K562 (cell line): Measurements from ENCODE around the gene ZDHHC1. TPM values are rescaled to one million over a fixed set of nuclear protein-coding genes. Genes with fewer than 3 reads are reported as not detected.

Experiments used
- ATAC-seq: fragments of 200-7000 bp; cut with Tn5 transposase; 3 replicates; pipeline ENCODE4 v1.9.1; 2020; ENCODE audit warnings: moderate library complexity
- BruUV-seq: library from RNA; stranded (reverse); fragments of 400-500 nt; replicated peaks from 2 replicates; lab custom pipeline; 2021; lab: Mats Ljungman, UMichigan
- CTCF ChIA-PET: fragments of 300-600 bp; formaldehyde crosslinking; extraction: SDS; loops from one replicate; lab custom pipeline; 2021; ENCODE audit warnings: low intra/inter-chr PET ratio; lab: Yijun Ruan, JAX
- POLR2A ChIA-PET: fragments of 300-600, 350-650 bp; sonication (Branson Sonifier 250); formaldehyde crosslinking; extraction: SDS; loops from one replicate; lab custom pipeline; 2021; ENCODE audit warnings: antibody characterized with exemption, inconsistent platforms; lab: Yijun Ruan, JAX
- DNase-seq, 4 experiments: peaks; one replicate each; pipeline versions ENCODE4 v3.0.0 to v3.0.0-alpha.2; 2011 to 2018; ENCODE audit warnings: low spot score in 3 of 4, mixed read lengths in 3 of 4; ENCODE audit errors: extremely low read depth in 1 of 4
- FAIRE-seq: peaks from 2 replicates; lab custom pipeline; 2011; peaks lifted over from hg19 to GRCh38; lab: Jason Lieb, UNC
- H2AFZ ChIP-seq: 2 replicates; pipeline ENCODE4 v1.6.0; 2011; ENCODE audit warnings: low read depth, low read length, control low read depth, inconsistent platforms
- H3K27ac ChIP-seq: fragments of 200-600 bp; 3 replicates; pipeline ENCODE4 v1.8.0; 2011; ENCODE audit warnings: low read depth, mild to moderate bottlenecking, control low read depth, inconsistent platforms, low read length, moderate library complexity, mixed read lengths; ENCODE audit errors: extremely low read depth
- H3K27me3 ChIP-seq, 2 experiments: fragments of 300-600 bp in 1 of 2; 2 replicates in 1 of 2; 3 replicates in 1 of 2; pipeline versions ENCODE4 v1.6.0 to v1.8.0; 2011; ENCODE audit warnings: inconsistent platforms in 2 of 2, low read length in 2 of 2, mild to moderate bottlenecking in 1 of 2, mixed read lengths in 1 of 2, moderate library complexity in 1 of 2; ENCODE audit not compliant: control insufficient read depth in 2 of 2, insufficient read depth in 2 of 2
- H3K36me3 ChIP-seq: fragments of 300-600 bp; 3 replicates; pipeline ENCODE4 v1.8.0; 2011; ENCODE audit warnings: mild to moderate bottlenecking, low read length, inconsistent platforms; ENCODE audit not compliant: control insufficient read depth, insufficient read depth
- H3K4me1 ChIP-seq, 2 experiments: fragments of 200-600 bp in 1 of 2; replicated peaks in 1 of 2; 2 replicates in 1 of 2; 3 replicates in 1 of 2; pipeline versions ENCODE4 v1.5.1 to v1.8.0; 2011; ENCODE audit warnings: inconsistent platforms in 2 of 2, low read length in 2 of 2, mild to moderate bottlenecking in 1 of 2, mixed read lengths in 1 of 2, moderate library complexity in 1 of 2; ENCODE audit not compliant: control insufficient read depth in 2 of 2, insufficient read depth in 2 of 2
- H3K4me2 ChIP-seq: 2 replicates; pipeline ENCODE4 v1.6.1; 2011; ENCODE audit warnings: low read length, control low read depth, inconsistent platforms, mixed read lengths; ENCODE audit not compliant: insufficient read depth
- H3K4me3 ChIP-seq: fragments of 200-600 bp; sonication (generic), shearing (Covaris generic); 2 replicates; pipeline ENCODE4 v1.5.1; 2016; ENCODE audit warnings: control low read depth, inconsistent platforms
- H3K79me2 ChIP-seq: fragments of 200-600 bp; 3 replicates; pipeline ENCODE4 v1.8.0; 2011; ENCODE audit warnings: low read length, inconsistent platforms; ENCODE audit not compliant: control insufficient read depth, insufficient read depth
- H3K9ac ChIP-seq, 2 experiments: 2 replicates each; pipeline versions ENCODE4 v1.6.0 to v1.6.1; 2011; ENCODE audit warnings: low read depth in 2 of 2, low read length in 2 of 2, control low read depth in 1 of 2, inconsistent platforms in 1 of 2, mild to moderate bottlenecking in 1 of 2, mixed read lengths in 1 of 2; ENCODE audit not compliant: insufficient read depth in 1 of 2
- H3K9me1 ChIP-seq: one replicate; pipeline ENCODE4 v1.6.0; 2011; ENCODE audit warnings: inconsistent platforms, mild to moderate bottlenecking, low read length, moderate library complexity; ENCODE audit not compliant: control insufficient read depth, insufficient read depth
- H3K9me3 ChIP-seq: replicated peaks from 2 replicates; pipeline ENCODE4 v1.5.1; 2011; ENCODE audit warnings: low read depth, low read length, inconsistent platforms; ENCODE audit not compliant: control insufficient read depth, insufficient read depth
- H4K20me1 ChIP-seq: replicated peaks from 2 replicates; pipeline ENCODE4 v1.6.1; 2011; ENCODE audit warnings: low read length, inconsistent platforms, mixed read lengths; ENCODE audit not compliant: control insufficient read depth, insufficient read depth
- MTA3 ChIP-seq: fragments of 450-650 bp; formaldehyde crosslinking; IDR thresholded peaks from 2 replicates; pipeline ENCODE4 v1.6.1; 2017; ENCODE audit warnings: mild to moderate bottlenecking, borderline replicate concordance
- NFIX ChIP-seq: fragments of 250-450 bp; sonication (Bioruptor Pico); IDR thresholded peaks from 2 replicates; pipeline ENCODE4 v1.4.0; 2020; ENCODE audit warnings: low read depth, mild to moderate bottlenecking, moderate library complexity
- PPARD ChIP-seq: fragments of 250-450 bp; sonication (Bioruptor Pico); IDR thresholded peaks from 2 replicates; pipeline ENCODE4 v1.8.0; 2022; ENCODE audit warnings: inconsistent platforms, mild to moderate bottlenecking, moderate library complexity
- SAP30 ChIP-seq: fragments of 200-600 bp; sonication (generic); IDR thresholded peaks from 2 replicates; pipeline ENCODE4 v1.6.1; 2012; ENCODE audit warnings: borderline replicate concordance, low read depth, mild to moderate bottlenecking, moderate library complexity, low read length, control low read depth, inconsistent platforms; ENCODE audit not compliant: insufficient read depth, poor library complexity, severe bottlenecking
- SRF ChIP-seq, 2 experiments: fragments of 250-450, 450-650 bp in 1 of 2; sonication (Bioruptor Pico) in 1 of 2; sonication (generic) in 1 of 2; formaldehyde crosslinking; IDR thresholded peaks; 2 replicates each; pipeline versions ENCODE4 v1.5.0 to v1.5.1; 2020 to 2022; ENCODE audit warnings: mild to moderate bottlenecking in 1 of 2, missing genetic modification reagents in 1 of 2
- SRSF1 ChIP-seq: fragments of 200-400 bp; formaldehyde crosslinking; IDR thresholded peaks from 2 replicates; pipeline ENCODE4 v1.6.1; 2017; ENCODE audit warnings: mild to moderate bottlenecking, low read depth, low read length, moderate library complexity
- ZNF324 ChIP-seq: fragments of 250-450 bp; sonication (Bioruptor Pico); IDR thresholded peaks from 2 replicates; pipeline ENCODE4 v1.4.0; 2020; ENCODE audit warnings: mild to moderate bottlenecking
- WGBS: fragments of 100-300 bp; shearing (Covaris generic); methylation state at CpG from one replicate; pipeline ENCODE4 v1.1.6; 2016; ENCODE audit warnings: low coverage, mixed read lengths; ENCODE audit not compliant: insufficient coverage; ENCODE audit errors: missing lambda C conversion rate; 5-methylcytosine and 5-hydroxymethylcytosine counted together
- in situ Hi-C: fragments of 300-500 bp; cut with MboI; formaldehyde crosslinking; loops from 4 replicates; pipeline ENCODE4 v1.15.0; 2018; ENCODE audit warnings: inconsistent platforms, mixed read lengths
- intact Hi-C: fragments of 100-400 bp; cut with micrococcal nuclease; formaldehyde crosslinking; loops from 2 replicates; pipeline ENCODE4 v1.14.2; 2022
- polyA plus RNA-seq, 8 experiments: library from polyadenylated mRNA; depleted of rRNA in 4 of 8; stranded (reverse) in 5 of 8; unstranded in 3 of 8; fragments of >200 nt; fragmentation: Nextera tagmentation in 2 of 8; fragmentation: Illumina TruSeq in 1 of 8; extraction: Ambion mirVana in 2 of 8; extraction: Trizol in 1 of 8; gene quantifications; 2 replicates each; pipeline versions ENCODE4 v1.2.1 to v1.2.3, GENCODE V29; 2011 to 2014; ENCODE audit warnings: inconsistent platforms in 1 of 8, missing spikeins in 1 of 8
- total RNA-seq, 7 experiments: library from RNA; depleted of rRNA in 6 of 7; stranded (reverse); fragments of >200 nt in 6 of 7; fragmentation: Illumina TruSeq in 2 of 7; extraction: Trizol in 2 of 7; gene quantifications; 2 replicates each; pipeline versions ENCODE4 v1.2.1 to v1.2.3, GENCODE V29; 2011 to 2021; ENCODE audit warnings: low replicate concordance in 1 of 7
- TF ChIP-seq, protein P1 (sequence below): fragments of 450-650 bp; formaldehyde crosslinking; IDR thresholded peaks from 2 replicates; pipeline ENCODE4 v1.4.0; 2020; ENCODE audit warnings: mild to moderate bottlenecking, moderate library complexity
- TF ChIP-seq, protein P2 (sequence below): sonication (generic); formaldehyde crosslinking; IDR thresholded peaks from 2 replicates; pipeline ENCODE4 v1.8.1; 2022; ENCODE audit warnings: missing genetic modification reagents
- TF ChIP-seq, protein P3 (sequence below): fragments of 250-450 bp; sonication (Bioruptor Pico); IDR thresholded peaks from 2 replicates; pipeline ENCODE4 v1.9.0; 2021; ENCODE audit warnings: mild to moderate bottlenecking
- TF ChIP-seq, protein P4 (sequence below), 2 experiments: fragments of 450-650 bp in 1 of 2; IDR thresholded peaks; 2 replicates each; pipeline ENCODE4 v1.6.1; 2011 to 2017; ENCODE audit warnings: low read depth in 2 of 2, antibody characterized with exemption in 1 of 2, borderline replicate concordance in 1 of 2, low read length in 1 of 2, mild to moderate bottlenecking in 1 of 2, mixed read lengths in 1 of 2; ENCODE audit not compliant: control insufficient read depth in 1 of 2
- TF ChIP-seq, protein P5 (sequence below): IDR thresholded peaks from 2 replicates; pipeline ENCODE4 v1.6.1; 2011; ENCODE audit warnings: borderline replicate concordance, low read depth, mild to moderate bottlenecking, moderate library complexity, low read length; ENCODE audit not compliant: insufficient read depth, poor library complexity, severe bottlenecking

ZDHHC1 gene
- total and polyA plus RNA-seq, 9 of the 15 experiments (the other 6 are each of a cell fraction or from before 2014, with no cell fraction given): 0.06 to 0.77 (median 0.25) TPM; not detected in 4

DNA sequence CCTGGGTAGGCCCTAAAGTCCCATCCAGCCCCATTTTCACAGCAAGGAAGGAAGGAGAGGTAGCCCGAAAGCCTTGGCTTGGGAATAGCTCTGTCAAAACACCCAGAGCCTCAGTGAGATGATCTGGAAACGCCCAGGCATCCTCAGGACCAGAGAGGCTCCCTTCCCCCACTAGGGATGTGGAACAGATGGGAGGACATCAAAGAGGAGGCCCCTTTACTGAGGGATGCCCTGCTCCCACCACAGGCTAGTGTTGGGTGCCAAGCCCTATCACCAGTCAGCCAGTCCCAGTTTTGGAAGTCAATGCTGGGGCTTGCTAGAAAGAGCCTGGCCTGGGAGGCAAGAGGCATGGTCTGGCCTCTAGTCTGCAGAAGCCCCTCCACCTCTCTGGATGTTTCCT, 27.7 kb downstream of the ZDHHC1 start:
- no peak for FAIRE-seq
- TF ChIP-seq SRF (CRISPR knock-in tag; IDR thresholded peaks at IDR 0.05): no peak
- TF ChIP-seq, protein P1, sequence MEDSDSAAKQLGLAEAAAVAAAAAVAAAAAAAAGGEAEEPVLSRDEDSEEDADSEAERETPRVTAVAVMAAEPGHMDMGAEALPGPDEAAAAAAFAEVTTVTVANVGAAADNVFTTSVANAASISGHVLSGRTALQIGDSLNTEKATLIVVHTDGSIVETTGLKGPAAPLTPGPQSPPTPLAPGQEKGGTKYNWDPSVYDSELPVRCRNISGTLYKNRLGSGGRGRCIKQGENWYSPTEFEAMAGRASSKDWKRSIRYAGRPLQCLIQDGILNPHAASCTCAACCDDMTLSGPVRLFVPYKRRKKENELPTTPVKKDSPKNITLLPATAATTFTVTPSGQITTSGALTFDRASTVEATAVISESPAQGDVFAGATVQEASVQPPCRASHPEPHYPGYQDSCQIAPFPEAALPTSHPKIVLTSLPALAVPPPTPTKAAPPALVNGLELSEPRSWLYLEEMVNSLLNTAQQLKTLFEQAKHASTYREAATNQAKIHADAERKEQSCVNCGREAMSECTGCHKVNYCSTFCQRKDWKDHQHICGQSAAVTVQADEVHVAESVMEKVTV: no peak
- TF ChIP-seq, protein P2, sequence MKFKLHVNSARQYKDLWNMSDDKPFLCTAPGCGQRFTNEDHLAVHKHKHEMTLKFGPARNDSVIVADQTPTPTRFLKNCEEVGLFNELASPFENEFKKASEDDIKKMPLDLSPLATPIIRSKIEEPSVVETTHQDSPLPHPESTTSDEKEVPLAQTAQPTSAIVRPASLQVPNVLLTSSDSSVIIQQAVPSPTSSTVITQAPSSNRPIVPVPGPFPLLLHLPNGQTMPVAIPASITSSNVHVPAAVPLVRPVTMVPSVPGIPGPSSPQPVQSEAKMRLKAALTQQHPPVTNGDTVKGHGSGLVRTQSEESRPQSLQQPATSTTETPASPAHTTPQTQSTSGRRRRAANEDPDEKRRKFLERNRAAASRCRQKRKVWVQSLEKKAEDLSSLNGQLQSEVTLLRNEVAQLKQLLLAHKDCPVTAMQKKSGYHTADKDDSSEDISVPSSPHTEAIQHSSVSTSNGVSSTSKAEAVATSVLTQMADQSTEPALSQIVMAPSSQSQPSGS (CRISPR knock-in tag): no peak
- no peak for TF ChIP-seq ZNF324
- TF ChIP-seq PPARD: no peak
- TF ChIP-seq, protein P3, sequence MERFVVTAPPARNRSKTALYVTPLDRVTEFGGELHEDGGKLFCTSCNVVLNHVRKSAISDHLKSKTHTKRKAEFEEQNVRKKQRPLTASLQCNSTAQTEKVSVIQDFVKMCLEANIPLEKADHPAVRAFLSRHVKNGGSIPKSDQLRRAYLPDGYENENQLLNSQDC (CRISPR knock-in tag): no peak
- TF ChIP-seq, protein P4, sequence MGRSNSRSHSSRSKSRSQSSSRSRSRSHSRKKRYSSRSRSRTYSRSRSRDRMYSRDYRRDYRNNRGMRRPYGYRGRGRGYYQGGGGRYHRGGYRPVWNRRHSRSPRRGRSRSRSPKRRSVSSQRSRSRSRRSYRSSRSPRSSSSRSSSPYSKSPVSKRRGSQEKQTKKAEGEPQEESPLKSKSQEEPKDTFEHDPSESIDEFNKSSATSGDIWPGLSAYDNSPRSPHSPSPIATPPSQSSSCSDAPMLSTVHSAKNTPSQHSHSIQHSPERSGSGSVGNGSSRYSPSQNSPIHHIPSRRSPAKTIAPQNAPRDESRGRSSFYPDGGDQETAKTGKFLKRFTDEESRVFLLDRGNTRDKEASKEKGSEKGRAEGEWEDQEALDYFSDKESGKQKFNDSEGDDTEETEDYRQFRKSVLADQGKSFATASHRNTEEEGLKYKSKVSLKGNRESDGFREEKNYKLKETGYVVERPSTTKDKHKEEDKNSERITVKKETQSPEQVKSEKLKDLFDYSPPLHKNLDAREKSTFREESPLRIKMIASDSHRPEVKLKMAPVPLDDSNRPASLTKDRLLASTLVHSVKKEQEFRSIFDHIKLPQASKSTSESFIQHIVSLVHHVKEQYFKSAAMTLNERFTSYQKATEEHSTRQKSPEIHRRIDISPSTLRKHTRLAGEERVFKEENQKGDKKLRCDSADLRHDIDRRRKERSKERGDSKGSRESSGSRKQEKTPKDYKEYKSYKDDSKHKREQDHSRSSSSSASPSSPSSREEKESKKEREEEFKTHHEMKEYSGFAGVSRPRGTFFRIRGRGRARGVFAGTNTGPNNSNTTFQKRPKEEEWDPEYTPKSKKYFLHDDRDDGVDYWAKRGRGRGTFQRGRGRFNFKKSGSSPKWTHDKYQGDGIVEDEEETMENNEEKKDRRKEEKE (IDR thresholded peaks at IDR 0.05; ENCODE audit: borderline replicate concordance in 1 of 2, control insufficient read depth in 1 of 2, low read depth in 2 of 2, low read length in 1 of 2): no peak
- TF ChIP-seq, protein P5, sequence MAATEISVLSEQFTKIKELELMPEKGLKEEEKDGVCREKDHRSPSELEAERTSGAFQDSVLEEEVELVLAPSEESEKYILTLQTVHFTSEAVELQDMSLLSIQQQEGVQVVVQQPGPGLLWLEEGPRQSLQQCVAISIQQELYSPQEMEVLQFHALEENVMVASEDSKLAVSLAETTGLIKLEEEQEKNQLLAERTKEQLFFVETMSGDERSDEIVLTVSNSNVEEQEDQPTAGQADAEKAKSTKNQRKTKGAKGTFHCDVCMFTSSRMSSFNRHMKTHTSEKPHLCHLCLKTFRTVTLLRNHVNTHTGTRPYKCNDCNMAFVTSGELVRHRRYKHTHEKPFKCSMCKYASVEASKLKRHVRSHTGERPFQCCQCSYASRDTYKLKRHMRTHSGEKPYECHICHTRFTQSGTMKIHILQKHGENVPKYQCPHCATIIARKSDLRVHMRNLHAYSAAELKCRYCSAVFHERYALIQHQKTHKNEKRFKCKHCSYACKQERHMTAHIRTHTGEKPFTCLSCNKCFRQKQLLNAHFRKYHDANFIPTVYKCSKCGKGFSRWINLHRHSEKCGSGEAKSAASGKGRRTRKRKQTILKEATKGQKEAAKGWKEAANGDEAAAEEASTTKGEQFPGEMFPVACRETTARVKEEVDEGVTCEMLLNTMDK: no peak
- TF ChIP-seq SAP30: no peak
- no peak for TF ChIP-seq SRSF1
- TF ChIP-seq MTA3: no peak
- TF ChIP-seq NFIX: no peak

More for the DNA sequence above, 27.7 kb downstream of the ZDHHC1 start:
- Histone ChIP-seq H3K9ac (no peak overlapping the region), H3K36me3 (no peaks in the 10 kb centered on the region), H3K4me2 (no peak overlapping the region), H3K27me3 (peaks cover 22 to 75% of the 10 kb centered on the region in 2 experiments), H2AFZ (no peak overlapping the region), H3K4me3 (no peak overlapping the region), H3K79me2 (no peaks in the 10 kb centered on the region), H4K20me1 (no peaks in the 10 kb centered on the region), H3K4me1 (peaks cover 0 to 33% of the 10 kb centered on the region in 2 experiments; a peak in 3 of 5 replicates), H3K27ac (no peak overlapping the region), H3K9me1 (no peaks in the 10 kb centered on the region), H3K9me3 (no peaks in the 10 kb centered on the region)
- 0% methylated on average over 2 of the region's 2 CpGs for WGBS
- ATAC-seq (no peak), DNase-seq (no peak)
- intact Hi-C loops: no loop called here
- in situ Hi-C loops: no loop called here
- BruUV-seq: no TSS peak
- POLR2A ChIA-PET: interaction anchor here (0.8 to 1.5 kb wide), 2 partner anchors 12 to 40 kb away, joined by 3 to 6 read pairs; no protein-coding TSS in a partner anchor
- CTCF ChIA-PET: interaction anchor here (0.6 kb wide), 1 partner anchor 121 kb away, joined by 3 read pairs; no protein-coding TSS in a partner anchor
